ENCODE results near the gene ELAPOR2.

Gene ELAPOR2

DNA sequence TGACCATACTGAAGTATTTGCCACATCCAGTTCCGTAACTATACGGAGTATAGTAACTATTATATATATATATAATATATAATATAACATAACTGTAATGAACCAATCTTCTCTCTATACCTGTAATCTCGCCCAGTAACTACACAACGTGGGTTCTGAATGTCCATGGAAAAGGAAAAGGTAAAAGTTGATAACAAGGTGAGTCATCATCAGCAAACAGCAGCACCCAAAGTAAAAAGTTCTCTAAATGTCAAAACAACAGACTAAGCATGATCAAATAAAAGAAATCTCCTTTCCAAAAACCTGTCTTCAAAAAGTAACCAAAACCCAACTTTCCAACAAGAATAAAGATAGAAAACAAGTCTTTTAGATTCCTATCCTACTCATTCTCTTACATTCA lies 42.8 kb downstream of the ELAPOR2 start:
- TF ChIP-seq, protein P1, sequence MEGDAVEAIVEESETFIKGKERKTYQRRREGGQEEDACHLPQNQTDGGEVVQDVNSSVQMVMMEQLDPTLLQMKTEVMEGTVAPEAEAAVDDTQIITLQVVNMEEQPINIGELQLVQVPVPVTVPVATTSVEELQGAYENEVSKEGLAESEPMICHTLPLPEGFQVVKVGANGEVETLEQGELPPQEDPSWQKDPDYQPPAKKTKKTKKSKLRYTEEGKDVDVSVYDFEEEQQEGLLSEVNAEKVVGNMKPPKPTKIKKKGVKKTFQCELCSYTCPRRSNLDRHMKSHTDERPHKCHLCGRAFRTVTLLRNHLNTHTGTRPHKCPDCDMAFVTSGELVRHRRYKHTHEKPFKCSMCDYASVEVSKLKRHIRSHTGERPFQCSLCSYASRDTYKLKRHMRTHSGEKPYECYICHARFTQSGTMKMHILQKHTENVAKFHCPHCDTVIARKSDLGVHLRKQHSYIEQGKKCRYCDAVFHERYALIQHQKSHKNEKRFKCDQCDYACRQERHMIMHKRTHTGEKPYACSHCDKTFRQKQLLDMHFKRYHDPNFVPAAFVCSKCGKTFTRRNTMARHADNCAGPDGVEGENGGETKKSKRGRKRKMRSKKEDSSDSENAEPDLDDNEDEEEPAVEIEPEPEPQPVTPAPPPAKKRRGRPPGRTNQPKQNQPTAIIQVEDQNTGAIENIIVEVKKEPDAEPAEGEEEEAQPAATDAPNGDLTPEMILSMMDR (IDR thresholded peaks at IDR 0.05; ENCODE audit: borderline replicate concordance, insufficient read depth, low read depth, low read length) = no peak
- no peak overlapping the region for H3K4me3 ChIP-seq (ENCODE audit: low read depth, low read length)

DNA sequence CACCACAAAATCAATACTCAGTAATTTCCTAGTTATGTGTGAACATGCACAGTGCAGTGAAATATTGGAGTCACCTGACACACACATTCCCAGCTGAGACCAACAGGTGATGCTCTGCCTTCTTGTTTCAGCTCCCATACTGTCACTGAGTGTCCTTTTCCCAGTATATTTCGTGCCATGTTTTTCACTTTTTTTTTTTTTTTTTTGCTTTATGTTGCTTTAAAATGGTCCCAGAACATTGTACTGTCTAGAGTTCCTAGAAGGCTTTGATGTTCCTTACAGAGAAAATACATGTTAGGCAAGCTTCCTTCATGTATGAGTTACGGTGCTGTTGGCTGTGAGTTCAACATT lies 45.6 kb downstream of the ELAPOR2 start:
- TF ChIP-seq, protein P1 (IDR thresholded peaks at IDR 0.05; ENCODE audit: borderline replicate concordance, insufficient read depth, low read depth, low read length) = no peak
- no peak overlapping the region for H3K4me3 ChIP-seq (ENCODE audit: low read depth, low read length)

DNA sequence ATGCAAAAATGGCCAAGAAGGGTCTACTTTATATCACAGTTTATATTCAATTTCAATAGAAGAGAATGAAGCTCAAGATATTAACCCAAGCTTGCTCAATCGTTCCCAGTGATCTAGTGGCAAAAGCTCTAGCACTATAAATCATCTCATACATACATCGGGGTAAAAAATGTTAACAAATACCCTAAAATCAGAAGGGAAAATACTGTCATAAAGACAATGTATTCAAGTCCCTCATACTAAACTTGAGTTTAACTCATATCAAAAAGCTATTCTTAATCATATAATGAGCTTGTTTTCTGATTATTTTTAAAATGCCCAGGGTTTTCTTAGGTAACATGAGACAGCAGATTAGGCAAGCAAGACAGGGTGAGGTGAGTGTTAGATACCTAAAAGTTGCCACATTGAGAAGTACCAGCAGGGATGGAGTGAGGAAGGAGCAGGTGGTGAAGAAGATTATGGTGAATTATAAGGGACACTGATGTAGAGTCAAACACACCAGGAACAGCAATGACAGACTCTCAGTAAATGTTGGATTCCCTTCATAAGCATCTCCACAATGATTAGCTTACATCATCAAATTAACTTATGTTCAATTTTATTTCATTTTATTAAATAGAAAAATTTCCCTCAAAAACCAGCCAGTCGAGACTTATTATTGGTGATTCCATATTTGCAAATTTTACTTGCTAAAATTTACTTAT lies 46.2 kb downstream of the ELAPOR2 start:
- no peak overlapping the region for H3K4me3 ChIP-seq (ENCODE audit: low read depth, low read length)
- TF ChIP-seq, protein P1 (IDR thresholded peaks at IDR 0.05; ENCODE audit: borderline replicate concordance, insufficient read depth, low read depth, low read length) = no peak
